ENCODE results near the gene TFAP2D.

Gene TFAP2D

DNA sequence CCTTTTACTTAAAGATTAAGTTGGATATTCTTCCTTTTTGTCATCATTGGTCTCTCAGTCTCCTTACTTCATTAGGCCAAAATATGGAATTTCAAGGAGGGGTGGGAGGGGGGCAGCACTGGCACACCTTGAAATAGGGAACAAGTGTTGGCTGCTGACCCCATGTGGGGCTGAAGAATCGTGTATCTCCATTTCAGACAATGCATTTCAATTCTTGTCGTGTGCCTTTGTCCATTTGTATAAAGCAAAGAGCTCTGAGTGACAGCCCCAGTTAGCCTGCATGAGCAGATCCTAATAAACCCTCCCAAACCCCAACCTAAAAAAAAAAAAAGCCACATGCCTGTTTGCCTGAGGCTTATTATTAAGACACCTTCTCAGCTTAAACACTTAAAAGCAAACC lies 1.0 kb upstream of the TFAP2D start:
- Mint-ChIP-seq H3K27me3 (peaks cover 79% of the 10 kb centered on the region), H3K4me1 (no peaks in the 10 kb centered on the region), H3K27ac (no peak overlapping the region), H3K9me3 (no peaks in the 10 kb centered on the region), H3K36me3 (ENCODE audit: low read depth) (peaks cover 2% of the 10 kb centered on the region), H3K4me3 (no peak overlapping the region)
- DNase-seq (no peak), ATAC-seq (no peak)

- H3K4me1 Mint-ChIP-seq = no peaks in the 10 kb centered on the region
- ATAC-seq (no peak), DNase-seq (no peak)
- H3K9me3 Mint-ChIP-seq = no peaks in the 10 kb centered on the region
- H3K36me3 Mint-ChIP-seq (ENCODE audit: low read depth) = peaks cover 2% of the 10 kb centered on the region
- peak overlapping the region; percentile 11 for H3K27ac Mint-ChIP-seq
- H3K27me3 Mint-ChIP-seq = peaks cover 76% of the 10 kb centered on the region
- H3K4me3 Mint-ChIP-seq = no peak overlapping the region
These were observed 706 bp downstream of the TFAP2D start for GRCh38 chr6:50713977-50714486.

- peaks cover 77% of the 10 kb centered on the region for H3K27me3 Mint-ChIP-seq
- ATAC-seq = no peak
- peaks cover 2% of the 10 kb centered on the region for H3K36me3 Mint-ChIP-seq (ENCODE audit: low read depth)
- no peaks in the 10 kb centered on the region for H3K9me3 Mint-ChIP-seq
- no peaks in the 10 kb centered on the region for H3K4me1 Mint-ChIP-seq
- DNase-seq = no peak
- H3K4me3 Mint-ChIP-seq = no peak overlapping the region
- no peak overlapping the region for H3K27ac Mint-ChIP-seq
These were observed 1.4 kb downstream of the TFAP2D start for GRCh38 chr6:50714487-50715379.

GRCh38 chr6:50716899-50717509 lies 3.7 kb downstream of the TFAP2D start:
- peaks cover 2% of the 10 kb centered on the region for H3K36me3 Mint-ChIP-seq (ENCODE audit: low read depth)
- H3K27ac Mint-ChIP-seq = no peak overlapping the region
- no peak overlapping the region for H3K4me3 Mint-ChIP-seq
- peaks cover 75% of the 10 kb centered on the region for H3K27me3 Mint-ChIP-seq
- ATAC-seq (no peak), DNase-seq (no peak)
- H3K4me1 Mint-ChIP-seq = no peaks in the 10 kb centered on the region
- no peaks in the 10 kb centered on the region for H3K9me3 Mint-ChIP-seq

DNA sequence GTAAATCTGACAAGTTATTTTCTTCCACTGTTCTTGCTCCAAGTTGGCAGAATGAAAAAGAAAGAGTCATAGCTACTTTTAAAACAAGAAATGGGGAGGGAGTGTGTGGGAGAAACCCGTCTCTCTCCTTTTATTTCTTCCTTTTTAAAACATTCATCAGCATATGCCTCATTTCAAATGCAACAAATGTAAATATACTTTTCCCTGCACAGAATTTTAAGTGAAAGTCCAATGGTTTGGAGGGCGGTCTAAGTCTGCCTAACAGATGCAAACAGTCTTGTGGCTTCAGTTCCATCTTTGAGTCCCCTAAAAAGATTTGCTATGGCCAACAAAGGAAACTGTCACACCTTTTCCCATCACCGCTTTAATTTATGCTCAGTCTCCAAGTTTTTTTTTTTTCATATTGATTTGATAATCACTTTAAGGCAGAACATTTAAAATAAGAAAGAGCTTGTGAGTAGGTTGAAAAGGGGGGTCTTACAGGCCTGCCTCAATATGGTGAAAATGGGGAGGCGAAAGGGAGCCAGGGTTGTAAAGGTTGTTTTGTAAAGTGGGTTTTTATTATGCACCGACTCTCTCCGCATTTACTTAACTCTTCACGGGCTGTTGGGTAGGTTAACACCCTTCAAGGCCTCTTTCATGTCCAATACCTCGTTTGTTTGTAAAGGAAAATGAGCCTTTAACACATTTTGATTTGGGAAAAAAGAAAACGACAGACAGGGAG lies 4.6 kb downstream of the TFAP2D start:
- Mint-ChIP-seq H3K27ac (no peak overlapping the region), H3K27me3 (peaks cover 80% of the 10 kb centered on the region), H3K4me3 (no peak overlapping the region), H3K4me1 (no peaks in the 10 kb centered on the region), H3K9me3 (no peaks in the 10 kb centered on the region), H3K36me3 (ENCODE audit: low read depth) (peaks cover 2% of the 10 kb centered on the region)
- no peak for ATAC-seq
- no peak for DNase-seq

DNA sequence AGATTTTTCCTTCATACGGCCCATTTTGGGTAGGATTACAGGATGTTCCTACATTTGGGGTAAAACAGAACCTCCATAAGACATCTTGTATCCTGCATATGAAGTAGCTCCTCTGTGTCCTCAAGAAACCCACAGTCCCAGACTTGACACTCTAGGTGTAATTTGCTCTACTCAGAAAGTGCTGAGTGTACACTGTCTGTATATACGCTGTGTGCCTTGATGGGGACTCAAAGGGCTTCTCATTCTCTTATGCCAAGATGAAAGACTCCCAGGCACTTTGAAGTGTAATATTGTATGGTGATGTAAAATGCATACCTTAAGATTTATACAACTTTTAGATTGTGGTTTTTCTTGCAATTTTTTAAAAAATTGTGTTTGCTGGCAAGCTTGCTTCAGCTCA lies 5.2 kb downstream of the TFAP2D start:
- ATAC-seq (no peak), DNase-seq (no peak)
- no peak overlapping the region for H3K27ac Mint-ChIP-seq
- no peaks in the 10 kb centered on the region for H3K4me1 Mint-ChIP-seq
- peaks cover 2% of the 10 kb centered on the region for H3K36me3 Mint-ChIP-seq (ENCODE audit: low read depth)
- H3K9me3 Mint-ChIP-seq = no peaks in the 10 kb centered on the region
- no peak overlapping the region for H3K4me3 Mint-ChIP-seq
- H3K27me3 Mint-ChIP-seq = peaks cover 82% of the 10 kb centered on the region

GRCh38 chr6:50720623-50721022 lies 7.3 kb downstream of the TFAP2D start:
- H3K27me3 Mint-ChIP-seq = peaks cover 82% of the 10 kb centered on the region
- H3K4me1 Mint-ChIP-seq = peaks cover 1% of the 10 kb centered on the region
- no peak overlapping the region for H3K4me3 Mint-ChIP-seq
- ATAC-seq = no peak
- no peak overlapping the region for H3K27ac Mint-ChIP-seq
- no peak for DNase-seq
- H3K36me3 Mint-ChIP-seq (ENCODE audit: low read depth) = no peaks in the 10 kb centered on the region
- H3K9me3 Mint-ChIP-seq = peaks cover 3% of the 10 kb centered on the region

GRCh38 chr6:50721978-50722377 lies 8.7 kb downstream of the TFAP2D start:
- ATAC-seq = no peak

DNA sequence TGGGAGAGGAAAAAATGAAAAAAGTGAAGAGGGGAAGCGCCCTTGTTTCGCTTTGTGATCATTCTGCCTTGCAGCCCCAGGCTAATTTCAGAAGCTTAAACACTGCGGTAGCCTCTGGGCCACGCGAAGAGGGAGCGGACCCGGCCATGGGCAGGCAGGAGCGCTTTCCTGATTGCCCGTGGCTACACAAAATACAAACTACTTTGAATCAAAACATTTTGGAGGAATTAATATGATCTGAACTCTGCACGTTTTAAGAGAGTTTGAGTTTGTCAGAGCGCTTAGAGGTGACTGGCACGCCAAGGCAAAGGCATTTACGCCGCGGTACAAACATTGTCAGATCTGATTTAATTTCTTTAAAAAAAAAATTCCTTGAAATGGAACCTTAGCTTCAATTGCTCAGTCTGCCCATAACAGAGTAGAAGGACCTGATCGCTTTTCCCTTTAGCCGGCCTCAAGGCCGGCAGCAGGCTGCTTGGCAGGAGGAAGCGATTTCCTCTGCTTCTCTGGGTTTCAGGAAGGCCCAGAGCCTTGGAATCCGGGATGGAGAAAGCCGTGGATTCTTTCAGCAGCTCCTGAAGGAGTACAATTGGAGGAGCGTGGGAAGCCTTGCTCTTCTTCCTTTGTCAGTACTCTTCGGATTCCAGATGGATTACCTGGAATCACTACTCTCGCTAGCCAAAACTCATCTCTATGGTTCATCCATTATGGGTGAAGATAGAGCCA lies 9.7 kb downstream of the TFAP2D start:
- peaks cover 11% of the 10 kb centered on the region for H3K9me3 Mint-ChIP-seq
- no peak for DNase-seq
- no peak overlapping the region for H3K4me3 Mint-ChIP-seq
- H3K27me3 Mint-ChIP-seq = peaks cover 65% of the 10 kb centered on the region
- no peak overlapping the region for H3K27ac Mint-ChIP-seq
- peaks cover 1% of the 10 kb centered on the region for H3K4me1 Mint-ChIP-seq
- ATAC-seq = no peak
- H3K36me3 Mint-ChIP-seq (ENCODE audit: low read depth) = no peaks in the 10 kb centered on the region

More at GRCh38 chr6:50721978-50722377, 8.7 kb downstream of the TFAP2D start:
- H3K4me3 Mint-ChIP-seq = no peak overlapping the region
- H3K4me1 Mint-ChIP-seq = peaks cover 1% of the 10 kb centered on the region
- H3K36me3 Mint-ChIP-seq (ENCODE audit: low read depth) = no peaks in the 10 kb centered on the region
- H3K9me3 Mint-ChIP-seq = peaks cover 11% of the 10 kb centered on the region
- no peak overlapping the region for H3K27ac Mint-ChIP-seq
- no peak for DNase-seq
- peaks cover 73% of the 10 kb centered on the region for H3K27me3 Mint-ChIP-seq

- no peaks in the 10 kb centered on the region for H3K36me3 Mint-ChIP-seq (ENCODE audit: low read depth)
- H3K27ac Mint-ChIP-seq = no peak overlapping the region
- H3K4me1 Mint-ChIP-seq = peaks cover 1% of the 10 kb centered on the region
- H3K27me3 Mint-ChIP-seq = peaks cover 55% of the 10 kb centered on the region
- peaks cover 11% of the 10 kb centered on the region for H3K9me3 Mint-ChIP-seq
- H3K4me3 Mint-ChIP-seq = no peak overlapping the region
- DNase-seq = no peak
- no peak for ATAC-seq
These were observed 11.2 kb downstream of the TFAP2D start for GRCh38 chr6:50724381-50725124.

DNA sequence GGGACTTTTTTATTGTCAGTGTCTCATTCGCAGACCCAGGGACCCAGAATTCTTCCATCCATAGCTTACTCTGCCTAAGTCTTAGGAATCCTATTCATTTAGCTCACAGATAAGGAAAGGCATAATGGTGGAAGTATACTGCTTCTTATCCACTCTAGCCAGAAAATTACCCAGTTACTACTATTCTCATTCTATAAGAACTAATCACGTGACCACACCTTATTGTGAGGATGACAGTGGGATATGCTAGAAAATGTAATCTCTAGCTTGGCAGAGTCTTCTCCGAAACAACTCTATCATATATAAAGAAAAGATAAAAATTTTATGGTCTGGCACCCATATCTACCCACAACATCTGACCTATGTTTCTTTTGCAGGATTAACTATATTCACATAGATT lies 21.2 kb downstream of the TFAP2D start:
- no peak overlapping the region for H3K27ac Mint-ChIP-seq
- H3K36me3 Mint-ChIP-seq (ENCODE audit: low read depth) = no peaks in the 10 kb centered on the region
- H3K27me3 Mint-ChIP-seq = no peaks in the 10 kb centered on the region
- peaks cover 5% of the 10 kb centered on the region for H3K9me3 Mint-ChIP-seq
- ATAC-seq (no peak), DNase-seq (no peak)
- H3K4me1 Mint-ChIP-seq = no peaks in the 10 kb centered on the region
- H3K4me3 Mint-ChIP-seq = no peak overlapping the region

GRCh38 chr6:50742161-50742560 lies 28.8 kb downstream of the TFAP2D start:
- no peak for ATAC-seq
- H3K27me3 Mint-ChIP-seq = no peaks in the 10 kb centered on the region
- no peak overlapping the region for H3K27ac Mint-ChIP-seq
- H3K4me3 Mint-ChIP-seq = no peak overlapping the region
- H3K36me3 Mint-ChIP-seq (ENCODE audit: low read depth) = no peaks in the 10 kb centered on the region
- H3K4me1 Mint-ChIP-seq = no peaks in the 10 kb centered on the region
- no peak for DNase-seq
- peaks cover 5% of the 10 kb centered on the region for H3K9me3 Mint-ChIP-seq

GRCh38 chr6:50744976-50745375 lies 31.6 kb downstream of the TFAP2D start:
- ATAC-seq (no peak), DNase-seq (no peak)
- Mint-ChIP-seq H3K27ac (no peak overlapping the region), H3K36me3 (ENCODE audit: low read depth) (no peaks in the 10 kb centered on the region), H3K4me3 (no peak overlapping the region), H3K27me3 (no peaks in the 10 kb centered on the region), H3K9me3 (no peaks in the 10 kb centered on the region), H3K4me1 (no peaks in the 10 kb centered on the region)

DNA sequence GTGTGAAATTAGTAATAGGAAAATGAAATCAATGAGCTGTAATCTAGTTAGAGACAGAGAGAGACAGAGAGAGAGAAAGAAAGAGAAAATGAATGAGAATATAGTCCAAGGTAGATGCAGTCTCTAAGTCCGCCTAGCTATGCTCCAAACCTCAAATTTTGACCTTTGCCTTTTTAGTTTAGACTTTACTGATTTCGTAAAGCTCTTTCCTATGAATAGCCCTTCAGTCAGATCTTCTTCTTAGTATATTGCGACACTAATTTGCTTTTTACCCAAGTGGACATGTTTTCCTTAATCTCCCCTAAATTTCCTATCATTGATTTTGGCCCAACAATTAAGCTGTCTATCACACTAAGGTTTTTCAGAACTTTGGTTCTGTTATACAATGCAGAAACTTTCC lies 49.5 kb downstream of the TFAP2D start:
- DNase-seq = no peak
- Mint-ChIP-seq H3K27ac (no peak overlapping the region), H3K36me3 (ENCODE audit: low read depth) (no peaks in the 10 kb centered on the region), H3K9me3 (peaks cover 5% of the 10 kb centered on the region), H3K4me3 (no peak overlapping the region), H3K4me1 (no peaks in the 10 kb centered on the region), H3K27me3 (no peaks in the 10 kb centered on the region)
- ATAC-seq = no peak
